ENCODE results near the gene CDH15. TPM values are rescaled to one million over a fixed set of nuclear protein-coding genes. Genes with fewer than 3 reads are reported as not detected.

Gene CDH15
- total RNA-seq, 1 experiment from 2014 or later = 0.46 TPM

DNA sequence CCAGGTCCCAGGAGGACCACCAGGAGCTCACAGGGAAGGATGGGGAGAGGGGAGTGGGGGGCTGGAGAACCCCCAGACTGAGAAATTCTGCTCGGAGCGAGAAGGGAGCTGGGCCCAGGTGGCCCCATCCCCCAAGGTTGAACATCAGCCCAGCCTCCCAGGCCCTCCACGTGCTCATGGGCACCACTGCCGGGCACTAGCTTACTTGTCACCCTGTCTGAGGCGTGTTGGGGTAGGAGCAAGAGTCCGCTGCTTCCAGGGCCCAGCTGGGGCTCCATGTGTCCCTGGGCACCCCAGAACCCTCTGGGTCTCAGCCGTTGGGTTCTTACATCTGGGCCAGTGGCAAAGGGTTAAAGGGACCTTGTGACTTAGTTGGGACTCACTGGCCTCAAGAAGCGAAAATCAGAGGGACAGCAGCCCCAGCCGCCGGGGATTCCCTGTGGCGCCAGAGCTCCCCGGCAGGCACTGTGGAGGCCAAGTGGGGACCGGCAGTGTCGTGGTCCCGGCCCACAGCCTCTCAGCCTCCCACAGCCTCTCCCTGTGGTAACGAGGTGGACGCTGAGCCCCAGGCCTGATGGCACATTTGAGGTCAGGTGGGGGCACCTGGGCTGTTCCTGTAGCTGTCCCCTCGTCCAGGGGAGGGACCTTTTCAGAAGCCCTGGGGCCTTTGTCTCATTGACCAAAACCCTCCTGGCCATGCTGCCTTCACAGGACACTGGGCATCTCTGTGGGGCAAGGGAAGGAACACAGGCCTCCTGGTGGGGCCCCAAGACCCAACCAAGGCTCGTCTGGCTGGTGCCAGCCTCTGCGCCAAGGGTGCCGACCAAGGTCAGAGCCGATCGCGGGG, 33.7 kb upstream of the CDH15 start (continued):
- TF ChIP-seq KAT7 (CRISPR knock-in tag; IDR thresholded peaks at IDR 0.05; ENCODE audit: borderline replicate concordance) = no peak
- TF ChIP-seq, protein P1, sequence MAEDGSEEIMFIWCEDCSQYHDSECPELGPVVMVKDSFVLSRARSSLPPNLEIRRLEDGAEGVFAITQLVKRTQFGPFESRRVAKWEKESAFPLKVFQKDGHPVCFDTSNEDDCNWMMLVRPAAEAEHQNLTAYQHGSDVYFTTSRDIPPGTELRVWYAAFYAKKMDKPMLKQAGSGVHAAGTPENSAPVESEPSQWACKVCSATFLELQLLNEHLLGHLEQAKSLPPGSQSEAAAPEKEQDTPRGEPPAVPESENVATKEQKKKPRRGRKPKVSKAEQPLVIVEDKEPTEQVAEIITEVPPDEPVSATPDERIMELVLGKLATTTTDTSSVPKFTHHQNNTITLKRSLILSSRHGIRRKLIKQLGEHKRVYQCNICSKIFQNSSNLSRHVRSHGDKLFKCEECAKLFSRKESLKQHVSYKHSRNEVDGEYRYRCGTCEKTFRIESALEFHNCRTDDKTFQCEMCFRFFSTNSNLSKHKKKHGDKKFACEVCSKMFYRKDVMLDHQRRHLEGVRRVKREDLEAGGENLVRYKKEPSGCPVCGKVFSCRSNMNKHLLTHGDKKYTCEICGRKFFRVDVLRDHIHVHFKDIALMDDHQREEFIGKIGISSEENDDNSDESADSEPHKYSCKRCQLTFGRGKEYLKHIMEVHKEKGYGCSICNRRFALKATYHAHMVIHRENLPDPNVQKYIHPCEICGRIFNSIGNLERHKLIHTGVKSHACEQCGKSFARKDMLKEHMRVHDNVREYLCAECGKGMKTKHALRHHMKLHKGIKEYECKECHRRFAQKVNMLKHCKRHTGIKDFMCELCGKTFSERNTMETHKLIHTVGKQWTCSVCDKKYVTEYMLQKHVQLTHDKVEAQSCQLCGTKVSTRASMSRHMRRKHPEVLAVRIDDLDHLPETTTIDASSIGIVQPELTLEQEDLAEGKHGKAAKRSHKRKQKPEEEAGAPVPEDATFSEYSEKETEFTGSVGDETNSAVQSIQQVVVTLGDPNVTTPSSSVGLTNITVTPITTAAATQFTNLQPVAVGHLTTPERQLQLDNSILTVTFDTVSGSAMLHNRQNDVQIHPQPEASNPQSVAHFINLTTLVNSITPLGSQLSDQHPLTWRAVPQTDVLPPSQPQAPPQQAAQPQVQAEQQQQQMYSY (CRISPR knock-in tag; IDR thresholded peaks at IDR 0.05) = no peak
- no peak for TF ChIP-seq MXD4 (CRISPR knock-in tag; IDR thresholded peaks at IDR 0.05; ENCODE audit: borderline replicate concordance)

DNA sequence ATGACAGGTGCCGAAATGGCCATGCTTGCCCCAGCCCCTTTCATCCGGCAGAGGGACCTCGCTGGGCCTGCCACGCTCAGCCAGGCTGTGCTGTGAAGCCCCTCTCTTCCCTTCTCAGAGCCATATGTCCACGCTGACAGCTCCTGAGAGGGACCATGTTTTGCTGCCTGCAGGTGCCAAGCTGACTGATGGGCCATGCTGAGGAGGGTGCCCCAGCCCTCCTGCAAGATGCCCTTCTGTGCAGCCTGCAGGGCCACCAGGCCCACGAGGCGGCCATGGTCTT, 33.1 kb upstream of the CDH15 start:
- peaks cover 16% of the 10 kb centered on the region for H3K36me3 Mint-ChIP-seq
- TF ChIP-seq IRF2 (CRISPR knock-in tag; IDR thresholded peaks at IDR 0.05; ENCODE audit: borderline replicate concordance, low read depth) = no peak
- CTCF ChIA-PET = interaction anchor here (1.5 kb wide), 1 partner anchor 401 kb away, joined by 4 read pairs; no protein-coding TSS in a partner anchor
- no peak overlapping the region for H3K27ac Mint-ChIP-seq
- no peaks in the 10 kb centered on the region for H3K9me3 Mint-ChIP-seq
- H3K27me3 Mint-ChIP-seq (ENCODE audit: low read depth) = no peaks in the 10 kb centered on the region
- ATAC-seq (no peak), DNase-seq (ENCODE audit: low spot score) (no peak)
- H3K4me3 Mint-ChIP-seq = no peak overlapping the region
- POLR2A ChIA-PET = no interaction called here
- H3K4me1 Mint-ChIP-seq = peaks cover 3% of the 10 kb centered on the region

DNA sequence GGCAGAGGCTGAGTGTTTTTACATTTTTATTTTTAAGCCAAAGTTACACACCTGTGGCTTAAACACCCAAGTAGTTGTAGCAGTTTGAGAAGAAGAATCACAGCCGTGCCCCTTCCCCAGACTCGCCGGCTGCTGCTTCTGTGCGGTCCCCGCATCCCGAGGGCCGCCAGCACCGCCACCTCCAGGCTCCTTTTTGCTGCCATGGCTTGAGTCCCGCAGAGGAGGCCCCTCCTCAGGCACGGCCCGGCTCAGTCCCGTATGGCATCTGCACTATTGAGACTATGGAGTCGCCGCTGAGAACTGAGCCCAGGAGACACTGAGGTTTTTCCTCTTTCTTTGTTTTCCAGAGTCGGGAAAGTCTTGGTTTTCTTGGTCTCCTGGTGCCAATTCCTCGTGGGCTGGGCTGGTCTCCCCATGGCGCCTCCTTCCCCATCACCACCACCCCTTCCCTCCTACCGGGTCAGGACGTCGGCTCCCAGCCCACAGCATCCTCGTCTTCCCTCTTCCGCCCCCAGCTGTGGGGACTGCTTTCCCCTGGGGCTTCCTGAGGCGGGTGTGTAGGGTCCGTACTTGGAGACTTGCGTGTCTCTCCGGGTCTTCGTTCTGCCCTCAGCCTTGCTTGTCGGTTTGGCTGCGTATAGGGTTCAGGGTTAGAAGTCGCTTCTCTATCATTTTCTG, 32.6 kb upstream of the CDH15 start:
- Mint-ChIP-seq H3K27ac (no peak overlapping the region), H3K4me3 (no peak overlapping the region), H3K27me3 (ENCODE audit: low read depth) (no peaks in the 10 kb centered on the region), H3K9me3 (no peaks in the 10 kb centered on the region), H3K36me3 (peaks cover 13% of the 10 kb centered on the region), H3K4me1 (peaks cover 3% of the 10 kb centered on the region)
- DNase-seq (ENCODE audit: low spot score) (no peak), ATAC-seq (peak; percentile 34; the same call in 1 of the 2 replicates)
- TF ChIP-seq, protein P2, sequence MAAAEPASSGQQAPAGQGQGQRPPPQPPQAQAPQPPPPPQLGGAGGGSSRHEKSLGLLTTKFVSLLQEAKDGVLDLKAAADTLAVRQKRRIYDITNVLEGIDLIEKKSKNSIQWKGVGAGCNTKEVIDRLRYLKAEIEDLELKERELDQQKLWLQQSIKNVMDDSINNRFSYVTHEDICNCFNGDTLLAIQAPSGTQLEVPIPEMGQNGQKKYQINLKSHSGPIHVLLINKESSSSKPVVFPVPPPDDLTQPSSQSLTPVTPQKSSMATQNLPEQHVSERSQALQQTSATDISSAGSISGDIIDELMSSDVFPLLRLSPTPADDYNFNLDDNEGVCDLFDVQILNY (CRISPR knock-in tag; IDR thresholded peaks at IDR 0.05) = no peak
- TF ChIP-seq TEAD4 (CRISPR knock-in tag; IDR thresholded peaks at IDR 0.05) = no peak
- no peak for TF ChIP-seq RELA (CRISPR knock-in tag; IDR thresholded peaks at IDR 0.05; ENCODE audit: borderline replicate concordance)
- TF ChIP-seq, protein P3, sequence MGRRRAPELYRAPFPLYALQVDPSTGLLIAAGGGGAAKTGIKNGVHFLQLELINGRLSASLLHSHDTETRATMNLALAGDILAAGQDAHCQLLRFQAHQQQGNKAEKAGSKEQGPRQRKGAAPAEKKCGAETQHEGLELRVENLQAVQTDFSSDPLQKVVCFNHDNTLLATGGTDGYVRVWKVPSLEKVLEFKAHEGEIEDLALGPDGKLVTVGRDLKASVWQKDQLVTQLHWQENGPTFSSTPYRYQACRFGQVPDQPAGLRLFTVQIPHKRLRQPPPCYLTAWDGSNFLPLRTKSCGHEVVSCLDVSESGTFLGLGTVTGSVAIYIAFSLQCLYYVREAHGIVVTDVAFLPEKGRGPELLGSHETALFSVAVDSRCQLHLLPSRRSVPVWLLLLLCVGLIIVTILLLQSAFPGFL (CRISPR knock-in tag; IDR thresholded peaks at IDR 0.05; ENCODE audit: borderline replicate concordance) = no peak
- no peak for TF ChIP-seq ZNF232 (CRISPR knock-in tag; IDR thresholded peaks at IDR 0.05)
- no peak for TF ChIP-seq HMGA2 (CRISPR knock-in tag; IDR thresholded peaks at IDR 0.05)
- TF ChIP-seq, protein P4, sequence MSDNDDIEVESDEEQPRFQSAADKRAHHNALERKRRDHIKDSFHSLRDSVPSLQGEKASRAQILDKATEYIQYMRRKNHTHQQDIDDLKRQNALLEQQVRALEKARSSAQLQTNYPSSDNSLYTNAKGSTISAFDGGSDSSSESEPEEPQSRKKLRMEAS (CRISPR knock-in tag; IDR thresholded peaks at IDR 0.05) = no peak
- TF ChIP-seq IRF2 (CRISPR knock-in tag; IDR thresholded peaks at IDR 0.05; ENCODE audit: borderline replicate concordance, low read depth) = no peak
- TF ChIP-seq, protein P5, sequence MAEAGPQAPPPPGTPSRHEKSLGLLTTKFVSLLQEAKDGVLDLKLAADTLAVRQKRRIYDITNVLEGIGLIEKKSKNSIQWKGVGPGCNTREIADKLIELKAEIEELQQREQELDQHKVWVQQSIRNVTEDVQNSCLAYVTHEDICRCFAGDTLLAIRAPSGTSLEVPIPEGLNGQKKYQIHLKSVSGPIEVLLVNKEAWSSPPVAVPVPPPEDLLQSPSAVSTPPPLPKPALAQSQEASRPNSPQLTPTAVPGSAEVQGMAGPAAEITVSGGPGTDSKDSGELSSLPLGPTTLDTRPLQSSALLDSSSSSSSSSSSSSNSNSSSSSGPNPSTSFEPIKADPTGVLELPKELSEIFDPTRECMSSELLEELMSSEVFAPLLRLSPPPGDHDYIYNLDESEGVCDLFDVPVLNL (CRISPR knock-in tag; IDR thresholded peaks at IDR 0.05; ENCODE audit: borderline replicate concordance, low read depth) = no peak
- TF ChIP-seq SP1 (CRISPR knock-in tag; conservative IDR thresholded peaks at IDR 0.05) = no peak
- no peak for TF ChIP-seq NR1H2 (CRISPR knock-in tag; IDR thresholded peaks at IDR 0.05)
- TF ChIP-seq, protein P6, sequence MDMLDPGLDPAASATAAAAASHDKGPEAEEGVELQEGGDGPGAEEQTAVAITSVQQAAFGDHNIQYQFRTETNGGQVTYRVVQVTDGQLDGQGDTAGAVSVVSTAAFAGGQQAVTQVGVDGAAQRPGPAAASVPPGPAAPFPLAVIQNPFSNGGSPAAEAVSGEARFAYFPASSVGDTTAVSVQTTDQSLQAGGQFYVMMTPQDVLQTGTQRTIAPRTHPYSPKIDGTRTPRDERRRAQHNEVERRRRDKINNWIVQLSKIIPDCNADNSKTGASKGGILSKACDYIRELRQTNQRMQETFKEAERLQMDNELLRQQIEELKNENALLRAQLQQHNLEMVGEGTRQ (CRISPR knock-in tag; IDR thresholded peaks at IDR 0.05) = no peak
- no peak for TF ChIP-seq JAZF1 (CRISPR knock-in tag; IDR thresholded peaks at IDR 0.05)
- no peak for TF ChIP-seq NFE2L1 (CRISPR knock-in tag; IDR thresholded peaks at IDR 0.05)
- TF ChIP-seq TP53 (CRISPR knock-in tag; IDR thresholded peaks at IDR 0.05) = no peak
- CTCF ChIA-PET = no interaction called here
- POLR2A ChIA-PET = no interaction called here

All from WTC11 (cell line).